NCI-H345 (cell line): Measurements from ENCODE around the gene LRMDA.

Experiments used
- DNase-seq: peaks from one replicate; lab custom pipeline; 2025; lab: John Stamatoyannopoulos, UW

Gene LRMDA

GRCh38 chr10:75542084-75542483, 110.7 kb downstream of the LRMDA start:
- no peak for DNase-seq

- no peak for DNase-seq
Measured at GRCh38 chr10:75542906-75543305, 111.5 kb downstream of the LRMDA start.

- no peak for DNase-seq
Measured at GRCh38 chr10:75544386-75544785, 113.0 kb downstream of the LRMDA start.

- no peak for DNase-seq
Measured at GRCh38 chr10:75544993-75545706, 113.7 kb downstream of the LRMDA start.

- no peak for DNase-seq
Measured at GRCh38 chr10:75546004-75546403, 114.6 kb downstream of the LRMDA start.

GRCh38 chr10:75547391-75548298, 116.2 kb downstream of the LRMDA start:
- no peak for DNase-seq

GRCh38 chr10:75548356-75548755, 116.9 kb downstream of the LRMDA start:
- no peak for DNase-seq

- no peak for DNase-seq
Measured at GRCh38 chr10:75550191-75550590, 118.8 kb downstream of the LRMDA start.

GRCh38 chr10:75552171-75552570, 120.7 kb downstream of the LRMDA start:
- no peak for DNase-seq

- DNase-seq: no peak
Measured at GRCh38 chr10:75553550-75553949, 122.1 kb downstream of the LRMDA start.

GRCh38 chr10:75555323-75555722, 123.9 kb downstream of the LRMDA start:
- DNase-seq: no peak

GRCh38 chr10:75556320-75556719, 124.9 kb downstream of the LRMDA start:
- DNase-seq: no peak

GRCh38 chr10:75565286-75566251, 134.1 kb downstream of the LRMDA start:
- DNase-seq: no peak

GRCh38 chr10:75568450-75569130, 137.2 kb downstream of the LRMDA start:
- DNase-seq: no peak

GRCh38 chr10:75569506-75569905, 138.1 kb downstream of the LRMDA start:
- no peak for DNase-seq

GRCh38 chr10:75572478-75572877, 141.1 kb downstream of the LRMDA start:
- no peak for DNase-seq

GRCh38 chr10:75575940-75576339, 144.5 kb downstream of the LRMDA start:
- no peak for DNase-seq

- DNase-seq: no peak
Measured at GRCh38 chr10:75582102-75582501, 150.7 kb downstream of the LRMDA start.

- no peak for DNase-seq
Measured at GRCh38 chr10:75585294-75585693, 153.9 kb downstream of the LRMDA start.

GRCh38 chr10:75586814-75587213, 155.4 kb downstream of the LRMDA start:
- DNase-seq: no peak

GRCh38 chr10:75588031-75588430, 156.6 kb downstream of the LRMDA start:
- no peak for DNase-seq
